MM.1S (cell line): ENCODE data around the gene MASP1.

Experiments used
- DNase-seq: peaks from one replicate; pipeline ENCODE4 v3.0.0-alpha.2; 2015
- H2AFZ ChIP-seq: fragments of 300-600 bp; sonication (generic); 2 replicates; pipeline ENCODE4 v1.6.0; 2016; ENCODE audit warnings: antibody characterized with exemption, low read length
- H3F3A ChIP-seq: fragments of 300-600 bp; sonication (generic); 2 replicates; pipeline ENCODE4 v1.6.1; 2016; ENCODE audit warnings: mild to moderate bottlenecking, antibody characterized with exemption, low read length, moderate library complexity, mixed read lengths; ENCODE audit not compliant: insufficient read depth
- H3K27ac ChIP-seq: fragments of 300-600 bp; sonication (generic); 2 replicates; pipeline ENCODE4 v1.5.1; 2016; ENCODE audit warnings: mild to moderate bottlenecking, low read length
- H3K27me3 ChIP-seq: fragments of 300-600 bp; sonication (generic); replicated peaks from 2 replicates; pipeline ENCODE4 v1.6.0; 2016; ENCODE audit warnings: low read length; ENCODE audit not compliant: insufficient read depth
- H3K36me3 ChIP-seq: fragments of 300-600 bp; sonication (generic); replicated peaks from 2 replicates; pipeline ENCODE4 v1.6.1; 2016; ENCODE audit warnings: mild to moderate bottlenecking, low read length, mixed read lengths; ENCODE audit not compliant: insufficient read depth
- H3K4me1 ChIP-seq: fragments of 300-600 bp; sonication (generic); 2 replicates; pipeline ENCODE4 v1.6.1; 2016; ENCODE audit warnings: low read length, mixed read lengths
- H3K4me2 ChIP-seq: fragments of 300-600 bp; sonication (generic); 2 replicates; pipeline ENCODE4 v1.6.0; 2016; ENCODE audit warnings: low read depth, low read length
- H3K4me3 ChIP-seq: fragments of 300-600 bp; sonication (generic); 2 replicates; pipeline ENCODE4 v1.5.1; 2016; ENCODE audit warnings: low read length, mixed read lengths
- H3K79me2 ChIP-seq: fragments of 300-600 bp; sonication (generic); 2 replicates; pipeline ENCODE4 v1.6.1; 2016; ENCODE audit warnings: mixed run types, low read length, mixed read lengths
- H3K9ac ChIP-seq: fragments of 300-600 bp; sonication (generic); 2 replicates; pipeline ENCODE4 v1.6.1; 2016; ENCODE audit warnings: low read length, mixed read lengths
- H3K9me2 ChIP-seq: fragments of 300-600 bp; sonication (generic); replicated peaks from 2 replicates; pipeline ENCODE4 v1.6.1; 2016; ENCODE audit warnings: mild to moderate bottlenecking, low read length, mixed read lengths; ENCODE audit not compliant: insufficient read depth
- H3K9me3 ChIP-seq: fragments of 300-600 bp; sonication (generic); replicated peaks from 2 replicates; pipeline ENCODE4 v1.6.1; 2016; ENCODE audit warnings: mild to moderate bottlenecking, low read length, mixed read lengths; ENCODE audit not compliant: insufficient read depth
- H4K20me1 ChIP-seq: fragments of 300-600 bp; sonication (generic); 2 replicates; pipeline ENCODE4 v1.6.1; 2016; ENCODE audit warnings: mild to moderate bottlenecking, low read length, moderate library complexity, mixed read lengths; ENCODE audit not compliant: insufficient read depth
- CTCF ChIP-seq: fragments of 300-600 bp; sonication (generic); IDR thresholded peaks from 2 replicates; pipeline ENCODE4 v1.5.1; 2016; ENCODE audit warnings: antibody characterized with exemption, low read length, mixed read lengths
- EZH2 ChIP-seq: fragments of 300-600 bp; sonication (generic); optimal IDR thresholded peaks from 2 replicates; pipeline ENCODE3; 2017; ENCODE audit warnings: low read depth, mild to moderate bottlenecking, antibody characterized with exemption, low read length, mixed read lengths
- EZH2phosphoT487 ChIP-seq: fragments of 300-600 bp; sonication (generic); IDR thresholded peaks from 2 replicates; pipeline ENCODE4 v1.6.1; 2018; ENCODE audit warnings: antibody characterized with exemption, low read length

The MASP1 gene

GRCh38 chr3:187196573-187197334 is 94.8 kb downstream of the MASP1 start:
- no peak overlapping the region for H3K27ac ChIP-seq
- no peaks in the 10 kb centered on the region for H4K20me1 ChIP-seq
- H3K9me3 ChIP-seq: no peaks in the 10 kb centered on the region
- H2AFZ ChIP-seq: no peak overlapping the region
- H3K36me3 ChIP-seq: no peaks in the 10 kb centered on the region
- DNase-seq: no peak
- H3K4me3 ChIP-seq: no peak overlapping the region
- no peaks in the 10 kb centered on the region for H3K4me1 ChIP-seq
- H3K9me2 ChIP-seq: no peaks in the 10 kb centered on the region
- H3K9ac ChIP-seq: no peak overlapping the region
- H3K4me2 ChIP-seq: no peak overlapping the region
- H3F3A ChIP-seq: no peaks in the 10 kb centered on the region
- no peak for TF ChIP-seq EZH2
- TF ChIP-seq CTCF: no peak
- TF ChIP-seq EZH2phosphoT487: no peak
- no peaks in the 10 kb centered on the region for H3K79me2 ChIP-seq
- H3K27me3 ChIP-seq: no peaks in the 10 kb centered on the region

- no peaks in the 10 kb centered on the region for H3K9me3 ChIP-seq
- no peak overlapping the region for H3K27ac ChIP-seq
- TF ChIP-seq EZH2 (no peak), CTCF (no peak), EZH2phosphoT487 (no peak)
- H3K4me1 ChIP-seq: 0 out of 2 replicates have a peak, but pooled peaks cover 10% of the 10 kb centered on the region
- no peak overlapping the region for H2AFZ ChIP-seq
- H3K9me2 ChIP-seq: no peaks in the 10 kb centered on the region
- H3K36me3 ChIP-seq: no peaks in the 10 kb centered on the region
- H3K9ac ChIP-seq: no peak overlapping the region
- H3K79me2 ChIP-seq: no peaks in the 10 kb centered on the region
- DNase-seq: no peak
- H3K4me3 ChIP-seq: no peak overlapping the region
- H3F3A ChIP-seq: no peaks in the 10 kb centered on the region
- no peak overlapping the region for H3K4me2 ChIP-seq
- no peaks in the 10 kb centered on the region for H4K20me1 ChIP-seq
- H3K27me3 ChIP-seq: no peaks in the 10 kb centered on the region
Measured at GRCh38 chr3:187193181-187193580, 98.4 kb downstream of the MASP1 start.

- Histone ChIP-seq H3K9me3 (no peaks in the 10 kb centered on the region), H3K27me3 (no peaks in the 10 kb centered on the region), H3K9ac (no peak overlapping the region), H3K36me3 (no peaks in the 10 kb centered on the region), H3K9me2 (no peaks in the 10 kb centered on the region), H3K27ac (no peak overlapping the region), H3K4me2 (no peak overlapping the region), H4K20me1 (no peaks in the 10 kb centered on the region), H3K4me3 (no peak overlapping the region), H3K79me2 (no peaks in the 10 kb centered on the region), H2AFZ (no peak overlapping the region), H3F3A (no peaks in the 10 kb centered on the region; the same call in 1 of the 2 replicates), H3K4me1 (peaks cover 25% of the 10 kb centered on the region)
- TF ChIP-seq CTCF: no peak
- TF ChIP-seq EZH2phosphoT487: no peak
- no peak for TF ChIP-seq EZH2
- DNase-seq: no peak
Measured at GRCh38 chr3:187191271-187191670, 100.3 kb downstream of the MASP1 start.
